Measurements from ENCODE around the gene HERC6.
"Not testable (repeated sequence)": the region's sequence is repeated elsewhere in the genome, so short reads cannot be mapped to it uniquely, and the experiment has no call there.

HERC6 gene

DNA sequence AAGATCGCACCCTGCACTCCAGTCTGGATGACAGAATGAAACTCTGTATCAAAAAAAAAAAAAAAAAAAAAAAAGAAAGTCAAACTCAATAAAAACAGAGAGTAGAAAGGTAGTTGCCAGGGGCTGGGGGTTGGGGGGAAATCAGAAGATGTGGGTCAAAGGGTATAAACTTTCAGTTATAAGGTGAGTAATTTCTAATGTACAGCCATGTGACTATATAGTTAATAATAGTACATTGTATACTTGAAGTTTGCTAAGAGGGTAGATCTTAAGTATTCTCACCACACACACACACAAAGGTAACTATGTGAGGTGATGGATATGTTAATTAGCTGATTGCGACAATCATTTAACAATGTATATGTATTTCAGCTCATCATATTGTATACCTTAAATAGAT is 11.5 kb downstream of the HERC6 start:
- no peak for DNase-seq (ENCODE audit: low spot score)

DNA sequence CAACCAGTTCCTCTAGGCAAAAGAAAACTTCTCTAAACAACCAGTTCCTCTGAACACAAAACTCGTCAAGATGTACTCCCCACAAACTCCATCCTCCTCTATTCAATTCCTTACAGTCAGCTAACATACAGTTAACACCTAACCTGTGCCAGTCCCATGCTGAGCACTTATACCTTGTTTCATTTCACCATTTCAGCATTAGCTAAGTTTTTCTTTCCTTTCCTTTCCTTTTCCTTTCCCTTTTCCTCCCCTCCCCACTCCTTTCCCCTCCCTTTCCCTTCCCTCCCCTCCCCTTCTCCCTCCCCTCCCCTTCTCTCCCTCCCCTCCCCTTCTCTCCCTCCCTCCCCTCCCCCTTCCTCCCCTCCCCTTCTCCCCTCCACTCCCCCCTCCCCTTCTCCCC is 13.1 kb downstream of the HERC6 start:
- DNase-seq (ENCODE audit: low spot score), result no peak

- no peak for DNase-seq (ENCODE audit: low spot score)
Measured at GRCh38 chr4:88396681-88397080, 18.0 kb downstream of the HERC6 start.

- no peak for DNase-seq (ENCODE audit: low spot score)
Measured at GRCh38 chr4:88398381-88398780, 19.7 kb downstream of the HERC6 start.

GRCh38 chr4:88409206-88409605 is 30.6 kb downstream of the HERC6 start:
- no peak for DNase-seq (ENCODE audit: low spot score)

GRCh38 chr4:88409789-88410188 is 31.1 kb downstream of the HERC6 start:
- DNase-seq (ENCODE audit: low spot score), result no peak

GRCh38 chr4:88411491-88412096 is 32.9 kb downstream of the HERC6 start:
- no peak for DNase-seq (ENCODE audit: low spot score)

GRCh38 chr4:88413801-88414200 is 35.1 kb downstream of the HERC6 start:
- no peak for DNase-seq (ENCODE audit: low spot score)

GRCh38 chr4:88414755-88415154 is 36.1 kb downstream of the HERC6 start:
- no peak for DNase-seq (ENCODE audit: low spot score)

GRCh38 chr4:88415982-88416381 is 37.3 kb downstream of the HERC6 start:
- DNase-seq (ENCODE audit: low spot score), result no peak

- no peak for DNase-seq (ENCODE audit: low spot score)
Measured at GRCh38 chr4:88418411-88418810, 39.8 kb downstream of the HERC6 start.

DNA sequence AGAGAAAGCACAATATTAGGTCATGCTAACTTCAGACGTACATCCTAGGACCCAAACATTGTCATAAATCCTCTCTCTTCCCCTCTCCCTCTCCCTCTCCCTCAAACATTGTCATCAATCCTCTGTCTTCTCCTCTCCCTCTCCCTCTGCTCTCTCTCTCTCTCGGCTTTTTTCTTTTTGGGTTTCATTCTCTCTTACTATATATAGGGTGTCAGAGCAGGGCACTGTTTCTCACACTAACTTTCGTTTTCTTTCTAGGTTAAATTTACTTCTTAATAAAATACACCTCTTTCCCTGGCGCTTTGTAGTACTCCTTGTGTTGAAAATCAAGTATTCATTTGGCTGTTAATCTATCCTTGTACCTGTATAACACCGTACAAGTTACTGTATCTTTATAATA is 41.2 kb downstream of the HERC6 start:
- DNase-seq (ENCODE audit: low spot score), result no peak

- no peak for DNase-seq (ENCODE audit: low spot score)
Measured at GRCh38 chr4:88420844-88421243, 42.2 kb downstream of the HERC6 start.

DNA sequence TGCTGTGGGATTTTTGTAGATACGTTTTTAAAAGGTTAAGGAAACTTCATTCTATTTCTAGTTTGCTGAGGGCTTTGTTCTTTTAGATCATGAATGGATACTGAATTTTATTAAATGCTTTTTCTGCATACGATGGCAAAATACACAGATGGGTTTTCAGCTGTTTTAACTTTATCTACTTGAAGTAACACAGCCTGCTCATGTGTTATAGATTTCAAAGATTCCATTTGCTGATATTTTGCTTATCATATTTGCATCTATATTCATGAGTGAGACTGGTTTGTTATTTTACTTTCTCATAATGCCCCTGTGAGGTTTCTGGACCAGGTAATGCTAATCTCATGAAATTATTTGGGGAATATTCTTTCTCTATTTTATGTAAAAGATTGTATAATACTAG is 43.8 kb downstream of the HERC6 start:
- DNase-seq (ENCODE audit: low spot score), result no peak

GRCh38 chr4:88429401-88429800 is 50.7 kb downstream of the HERC6 start:
- DNase-seq (ENCODE audit: low spot score), result no peak

DNA sequence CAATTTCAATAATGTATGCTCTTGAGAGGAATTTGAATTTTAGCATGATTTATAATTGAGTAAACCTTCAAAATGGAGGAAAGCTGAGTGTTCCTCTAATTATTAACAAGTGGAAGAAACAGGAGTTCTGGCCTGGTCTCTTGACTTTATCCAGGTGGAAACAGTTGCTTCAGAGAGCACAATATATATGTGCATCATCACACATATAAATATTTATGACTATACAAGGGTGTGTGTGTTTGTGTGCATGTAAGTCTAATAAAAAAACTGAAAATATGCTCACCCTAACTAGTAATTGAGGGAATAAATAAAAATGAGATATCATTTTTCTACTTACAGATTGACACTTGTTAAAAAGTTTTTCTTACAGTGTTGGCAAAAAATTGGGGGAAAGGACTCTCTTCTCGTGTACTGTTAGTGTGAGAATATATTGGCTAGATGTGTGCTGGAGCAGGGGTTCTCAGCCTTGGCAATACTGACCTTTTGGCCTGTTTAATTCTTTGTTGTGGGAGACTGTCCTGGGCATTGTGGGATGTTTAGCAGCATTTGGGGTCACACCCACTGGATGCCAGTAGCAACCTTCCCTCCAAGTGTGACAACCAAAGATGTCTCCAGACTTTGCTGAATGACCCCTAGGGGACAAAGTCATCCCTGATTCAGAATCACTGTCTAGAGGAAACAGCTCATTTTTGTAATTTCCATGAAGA is 57.5 kb downstream of the HERC6 start:
- DNase-seq (ENCODE audit: low spot score), result no peak

GRCh38 chr4:88437873-88438272 is 59.2 kb downstream of the HERC6 start:
- DNase-seq (ENCODE audit: low spot score), result not testable (repeated sequence)

- no peak for DNase-seq (ENCODE audit: low spot score)
Measured at GRCh38 chr4:88439161-88439760, 60.6 kb downstream of the HERC6 start.

DNA sequence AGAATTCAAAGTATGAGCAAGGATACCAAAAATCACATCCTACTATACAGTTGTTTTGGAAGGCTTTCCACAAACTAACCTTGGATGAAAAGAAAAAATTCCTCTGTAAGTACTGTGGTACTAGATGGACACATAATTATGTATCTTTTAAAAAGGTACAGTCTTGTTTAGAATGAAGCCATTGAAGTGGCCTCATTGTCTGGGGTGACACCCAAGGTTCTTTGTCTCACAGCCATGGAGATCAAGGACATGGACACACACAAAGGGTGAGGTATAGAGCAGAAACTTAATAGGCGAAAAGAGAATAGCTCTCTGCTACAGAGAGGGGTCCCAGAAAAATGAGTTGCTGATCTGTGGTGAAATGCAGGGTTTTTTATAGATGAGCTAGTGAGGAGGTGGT is 61.5 kb downstream of the HERC6 start:
- no peak for DNase-seq (ENCODE audit: low spot score)

GRCh38 chr4:88441696-88442095 is 63.0 kb downstream of the HERC6 start:
- no peak for DNase-seq (ENCODE audit: low spot score)

DNA sequence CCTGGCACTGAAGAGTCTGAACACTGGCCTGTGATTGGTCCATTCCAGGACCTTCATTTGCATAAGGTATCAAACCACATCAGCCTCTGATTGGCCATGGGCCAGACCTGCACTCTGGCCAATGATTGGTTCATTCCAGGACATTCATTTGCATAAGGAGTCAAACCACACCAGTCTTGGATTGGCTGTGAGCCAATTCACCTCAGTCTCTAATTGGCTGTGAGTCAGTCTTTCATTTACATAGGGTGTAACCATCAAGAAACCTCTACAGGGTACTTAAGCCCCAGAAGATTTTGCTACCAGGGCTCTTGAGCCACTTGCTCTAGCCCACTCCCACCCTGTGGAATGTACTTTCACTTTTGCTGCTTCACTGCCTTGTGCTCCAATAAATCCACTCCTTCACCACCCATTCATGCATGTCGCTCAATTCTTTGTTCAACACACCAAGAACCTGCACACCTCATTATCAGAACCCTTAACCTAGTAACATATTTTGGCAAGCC is 64.1 kb downstream of the HERC6 start:
- DNase-seq (ENCODE audit: low spot score), result no peak

GRCh38 chr4:88443486-88443885 is 64.8 kb downstream of the HERC6 start:
- DNase-seq (ENCODE audit: low spot score), result no peak

- DNase-seq (ENCODE audit: low spot score), result no peak
Measured at GRCh38 chr4:88445252-88445651, 66.6 kb downstream of the HERC6 start.

Measured in putamen (tissue), 1 donor.